HepG2 (cell line): Measurements from ENCODE around the gene ZMIZ1. TPM values are rescaled to one million over a fixed set of nuclear protein-coding genes. Genes with fewer than 3 reads are reported as not detected.

ENCODE experiments used
- ELF1 ChIP-seq: sonication (generic); formaldehyde crosslinking; IDR thresholded peaks from 2 replicates; pipeline ENCODE4 v1.4.0; 2020; ENCODE audit warnings: missing genetic modification reagents
- ETS1 ChIP-seq: sonication (generic); formaldehyde crosslinking; IDR thresholded peaks from 2 replicates; pipeline ENCODE4 v1.4.0; 2020; ENCODE audit warnings: missing genetic modification reagents
- HHEX ChIP-seq: IDR thresholded peaks from 2 replicates; pipeline ENCODE4 v1.6.1; 2016; ENCODE audit warnings: control low read depth
- HIVEP1 ChIP-seq: sonication (generic); formaldehyde crosslinking; IDR thresholded peaks from 2 replicates; pipeline ENCODE4 v1.4.0; 2020; ENCODE audit warnings: mild to moderate bottlenecking, missing genetic modification reagents
- IKZF4 ChIP-seq: sonication (generic); formaldehyde crosslinking; IDR thresholded peaks from 2 replicates; pipeline ENCODE4 v1.5.1; 2020; ENCODE audit warnings: borderline replicate concordance, mild to moderate bottlenecking, low read depth, missing genetic modification reagents; ENCODE audit errors: not compliant biosample characterization
- KLF13 ChIP-seq: sonication (generic); formaldehyde crosslinking; IDR thresholded peaks from 2 replicates; pipeline ENCODE4 v1.4.0; 2020; ENCODE audit warnings: mild to moderate bottlenecking, missing genetic modification reagents
- KMT2B ChIP-seq: IDR thresholded peaks from 2 replicates; pipeline ENCODE4 v1.6.1; 2016; ENCODE audit warnings: missing genetic modification reagents, missing compliant biosample characterization
- NR0B2 ChIP-seq: sonication (generic); formaldehyde crosslinking; IDR thresholded peaks from 2 replicates; pipeline ENCODE4 v1.4.0; 2020; ENCODE audit warnings: mild to moderate bottlenecking, missing genetic modification reagents
- PPARG ChIP-seq: conservative IDR thresholded peaks from 2 replicates; pipeline ENCODE4 v1.6.1; 2016; ENCODE audit warnings: missing biosample characterization, missing genetic modification reagents
- RBM39 ChIP-seq: fragments of 200-400 bp; formaldehyde crosslinking; IDR thresholded peaks from one replicate; pipeline ENCODE4 v1.6.1; 2018; ENCODE audit warnings: antibody characterized with exemption, mild to moderate bottlenecking, low read depth, low read length; ENCODE audit not compliant: poor library complexity, severe bottlenecking
- SIX1 ChIP-seq: sonication (generic); formaldehyde crosslinking; IDR thresholded peaks from 2 replicates; pipeline ENCODE4 v1.4.0; 2020; ENCODE audit warnings: missing genetic modification reagents, borderline replicate concordance
- TAF15 ChIP-seq: fragments of 200-400 bp; formaldehyde crosslinking; IDR thresholded peaks from one replicate; pipeline ENCODE4 v1.6.1; 2018; ENCODE audit warnings: mild to moderate bottlenecking, low read depth, low read length; ENCODE audit not compliant: poor library complexity, severe bottlenecking
- THAP7 ChIP-seq: sonication (generic); formaldehyde crosslinking; IDR thresholded peaks from 2 replicates; pipeline ENCODE4 v1.8.1; 2023; ENCODE audit warnings: mild to moderate bottlenecking, missing genetic modification reagents
- YY1 ChIP-seq: IDR thresholded peaks from 2 replicates; pipeline ENCODE4 v1.6.1; 2011; ENCODE audit warnings: low read length, low read depth, moderate library complexity, mild to moderate bottlenecking; ENCODE audit not compliant: insufficient read depth, insufficient replicate concordance
- ZFX ChIP-seq: sonication (generic); formaldehyde crosslinking; IDR thresholded peaks from 2 replicates; pipeline ENCODE4 v1.4.0; 2020; ENCODE audit warnings: mild to moderate bottlenecking, low read depth, missing genetic modification reagents, moderate library complexity
- ZNF225 ChIP-seq: sonication (generic); formaldehyde crosslinking; IDR thresholded peaks from 2 replicates; pipeline ENCODE4 v1.4.0; 2020; ENCODE audit warnings: mild to moderate bottlenecking, missing genetic modification reagents
- ZNF24 ChIP-seq: fragments of 450-650 bp; IDR thresholded peaks from 2 replicates; pipeline ENCODE4 v1.6.1; 2017; ENCODE audit warnings: antibody characterized with exemption, mild to moderate bottlenecking
- ZNF260 ChIP-seq: sonication (generic); formaldehyde crosslinking; IDR thresholded peaks from 2 replicates; pipeline ENCODE4 v1.4.0; 2020; ENCODE audit warnings: missing genetic modification reagents, low read depth, mild to moderate bottlenecking, borderline replicate concordance
- ZNF317 ChIP-seq: sonication (generic); formaldehyde crosslinking; IDR thresholded peaks from 2 replicates; pipeline ENCODE4 v1.5.0; 2020; ENCODE audit warnings: mild to moderate bottlenecking, missing genetic modification reagents
- ZNF414 ChIP-seq: sonication (generic); formaldehyde crosslinking; IDR thresholded peaks from 2 replicates; pipeline ENCODE4 v1.5.0; 2020; ENCODE audit warnings: missing genetic modification reagents
- ZNF549 ChIP-seq: sonication (generic); formaldehyde crosslinking; IDR thresholded peaks from 2 replicates; pipeline ENCODE4 v1.5.0; 2020; ENCODE audit warnings: missing genetic modification reagents
- ZNF569 ChIP-seq: sonication (generic); formaldehyde crosslinking; IDR thresholded peaks from 2 replicates; pipeline ENCODE4 v1.5.0; 2020; ENCODE audit warnings: mild to moderate bottlenecking, missing genetic modification reagents, moderate library complexity, borderline replicate concordance
- ZNF572 ChIP-seq: sonication (generic); formaldehyde crosslinking; IDR thresholded peaks from 2 replicates; pipeline ENCODE4 v1.5.1; 2020; ENCODE audit warnings: mild to moderate bottlenecking, missing genetic modification reagents
- ZNF724P ChIP-seq: sonication (generic); formaldehyde crosslinking; IDR thresholded peaks from 2 replicates; pipeline ENCODE4 v1.8.0; 2022; ENCODE audit warnings: missing genetic modification reagents, borderline replicate concordance
- ZNF841 ChIP-seq: sonication (generic); formaldehyde crosslinking; IDR thresholded peaks from 2 replicates; pipeline ENCODE4 v1.8.1; 2023; ENCODE audit warnings: missing genetic modification reagents, borderline replicate concordance
- polyA plus RNA-seq, 8 experiments: library from polyadenylated mRNA; depleted of rRNA in 3 of 8; stranded (reverse) in 7 of 8; unstranded in 1 of 8; fragments of >200 nt; fragmentation: Illumina TruSeq in 4 of 8; extraction: Trizol in 4 of 8; gene quantifications; 2 replicates each; pipeline versions ENCODE4 v1.2.1 to v1.2.3, GENCODE V29; 2011 to 2016; ENCODE audit warnings: low read depth in 4 of 8, missing spikeins in 1 of 8, mixed read lengths in 1 of 8; ENCODE audit not compliant: insufficient read depth in 1 of 8
- total RNA-seq, 5 experiments: library from RNA; depleted of rRNA; stranded (reverse); fragments of >200 nt; fragmentation: Illumina TruSeq; extraction: Trizol; gene quantifications; 2 replicates each; pipeline ENCODE4 v1.2.3, GENCODE V29; 2016; ENCODE audit warnings: low read depth in 1 of 5

Gene ZMIZ1
- total and polyA plus RNA-seq, 2 of the 13 experiments (the other 11 are each of a cell fraction or from before 2014, with no cell fraction given): 5.3 to 10.2 TPM

- no peak for TF ChIP-seq ELF1 (CRISPR knock-in tag)
- peak; percentile 17; the same call in 1 of the 2 replicates for TF ChIP-seq PPARG (CRISPR knock-in tag)
- no peak for TF ChIP-seq SIX1
- TF ChIP-seq IKZF4 (CRISPR knock-in tag): no peak
- no peak for TF ChIP-seq ZNF225 (CRISPR knock-in tag)
- no peak for TF ChIP-seq THAP7 (CRISPR knock-in tag)
- peak; percentile 21; the same call in 1 of the 2 replicates for TF ChIP-seq ZNF317 (CRISPR knock-in tag)
- no peak for TF ChIP-seq TAF15
- no peak for TF ChIP-seq ETS1 (CRISPR knock-in tag)
- no peak for TF ChIP-seq HIVEP1 (CRISPR knock-in tag)
- TF ChIP-seq ZFX (CRISPR knock-in tag): peak; percentile 78
- TF ChIP-seq KMT2B (CRISPR knock-in tag): no peak
- TF ChIP-seq ZNF549 (CRISPR knock-in tag): no peak
- no peak for TF ChIP-seq ZNF572 (CRISPR knock-in tag)
- TF ChIP-seq ZNF724P (CRISPR knock-in tag): 0 out of 2 replicates have a peak, but pooled peaks have one; percentile 24
- TF ChIP-seq RBM39: no peak
- no peak for TF ChIP-seq ZNF260 (CRISPR knock-in tag)
- TF ChIP-seq ZNF414 (CRISPR knock-in tag): 0 out of 2 replicates have a peak, but pooled peaks have one; percentile 43
- TF ChIP-seq YY1: peak; percentile 58
- TF ChIP-seq ZNF24: no peak
- TF ChIP-seq NR0B2 (CRISPR knock-in tag): no peak
- no peak for TF ChIP-seq HHEX (CRISPR knock-in tag)
- no peak for TF ChIP-seq ZNF569 (CRISPR knock-in tag)
- TF ChIP-seq KLF13: no peak
- TF ChIP-seq ZNF841 (CRISPR knock-in tag): no peak
Observed at GRCh38 chr10:79127151-79127961, 58.6 kb downstream of the ZMIZ1 start (continued).
